HG03039 (cell line): Measurements from ENCODE around the gene TFG.
"Not testable (repeated sequence)": the region's sequence is repeated elsewhere in the genome, so short reads cannot be mapped to it uniquely, and the experiment has no call there.

ENCODE experiments used
- ATAC-seq: cut with Tn5 transposase; IDR thresholded peaks from one replicate; pipeline ENCODE4 v1.9.1; 2021; ENCODE audit warnings: mild to moderate bottlenecking, moderate library complexity; ENCODE audit not compliant: unreplicated experiment

Gene TFG

DNA sequence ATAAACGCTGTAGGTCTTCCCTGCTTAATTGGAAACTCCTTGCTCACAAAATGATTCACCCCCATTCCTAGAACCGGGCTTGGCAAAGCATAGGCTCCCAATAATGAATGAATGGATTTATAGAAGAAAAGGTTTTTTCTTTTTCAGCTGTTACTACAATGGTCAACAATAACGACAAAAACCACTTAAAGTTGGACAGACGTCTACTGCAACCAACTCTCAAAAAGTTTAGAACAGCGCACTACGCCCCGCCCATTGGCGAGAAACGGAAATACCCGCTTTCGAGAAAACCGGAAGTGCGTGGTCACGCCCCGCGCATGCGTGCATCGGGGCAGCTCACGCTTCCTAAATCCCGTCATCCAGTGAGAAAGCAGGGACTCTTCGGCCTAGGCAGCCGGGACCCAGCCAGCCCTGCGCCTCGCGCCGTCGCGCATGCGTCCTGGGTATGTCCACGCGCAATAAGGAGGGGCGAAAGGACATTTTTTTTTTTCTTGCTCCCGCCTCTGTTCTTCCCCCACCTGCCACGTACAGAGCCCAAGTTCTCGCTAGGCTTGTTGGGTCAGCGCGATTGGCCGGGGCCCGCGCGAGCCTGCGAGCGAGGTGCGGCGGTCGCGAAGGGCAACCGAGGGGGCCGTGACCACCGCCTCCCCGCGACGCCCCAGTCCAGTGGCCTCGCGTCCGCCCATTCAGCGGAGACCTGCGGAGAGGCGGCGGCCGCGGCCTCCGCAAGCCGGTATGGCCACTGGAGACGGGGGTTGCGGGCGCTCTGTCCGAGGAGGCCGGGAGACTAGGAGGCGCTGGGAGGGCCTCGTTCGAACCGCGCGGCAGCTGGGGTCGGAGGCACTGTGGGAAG is at the start of gene TFG:
Gene TFG (plus strand): TSS at position 506 of the 853 bp plus-strand sequence. CDS start 4,192 bp downstream, outside the sequence.
- ATAC-seq, result peak; percentile 93

DNA sequence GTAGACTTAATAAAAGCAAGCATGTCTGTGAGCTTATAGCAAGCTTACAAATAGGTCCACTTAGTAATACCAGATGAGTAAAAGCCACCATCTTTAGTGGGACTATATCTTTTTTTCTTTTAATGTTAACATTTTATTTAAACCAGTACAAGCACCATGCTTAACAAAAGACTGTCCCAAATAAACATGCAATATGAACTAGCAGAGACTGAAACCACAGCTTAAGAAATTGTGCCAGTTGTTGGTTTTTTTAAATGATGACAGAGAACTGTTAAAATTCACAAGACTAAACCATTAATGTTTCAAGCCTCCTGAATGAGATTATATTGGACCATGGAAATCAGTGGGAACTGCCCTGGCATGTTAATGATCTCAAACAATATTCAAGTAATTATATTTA is 48.0 kb upstream of the TFG start:
- not testable (repeated sequence) for ATAC-seq

DNA sequence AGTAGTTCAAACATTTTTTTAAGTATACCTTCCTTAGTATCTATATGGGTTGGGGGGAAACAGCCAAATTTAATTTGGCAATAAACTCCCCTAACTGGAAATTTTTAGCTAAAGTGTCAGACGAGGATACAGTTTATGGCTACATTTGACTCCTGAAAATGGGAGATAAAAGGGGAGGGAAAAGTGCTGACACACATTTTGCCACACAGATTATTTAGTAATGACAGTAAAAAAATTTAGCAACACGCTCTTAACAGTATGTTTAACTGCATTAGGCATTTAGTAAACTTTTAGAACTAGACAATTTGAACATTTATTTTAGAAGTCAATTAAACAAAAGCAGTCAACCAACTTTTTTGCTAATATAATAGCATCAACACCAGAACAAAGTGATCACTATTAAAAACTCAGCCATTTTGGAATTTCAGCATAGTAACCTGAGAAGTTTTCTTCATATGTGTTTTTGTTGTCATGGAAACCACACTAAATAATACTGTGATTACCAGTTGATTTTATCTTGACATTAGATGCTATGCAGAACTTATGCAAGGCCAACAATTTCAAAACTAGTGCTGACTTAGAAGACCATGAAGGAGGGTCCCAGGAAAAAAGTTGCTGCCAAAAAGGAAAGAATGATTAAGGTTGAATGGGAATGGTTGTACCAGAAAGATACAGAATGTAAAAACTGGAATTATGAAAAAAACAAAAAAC is 47.0 kb upstream of the TFG start:
- no peak for ATAC-seq

DNA sequence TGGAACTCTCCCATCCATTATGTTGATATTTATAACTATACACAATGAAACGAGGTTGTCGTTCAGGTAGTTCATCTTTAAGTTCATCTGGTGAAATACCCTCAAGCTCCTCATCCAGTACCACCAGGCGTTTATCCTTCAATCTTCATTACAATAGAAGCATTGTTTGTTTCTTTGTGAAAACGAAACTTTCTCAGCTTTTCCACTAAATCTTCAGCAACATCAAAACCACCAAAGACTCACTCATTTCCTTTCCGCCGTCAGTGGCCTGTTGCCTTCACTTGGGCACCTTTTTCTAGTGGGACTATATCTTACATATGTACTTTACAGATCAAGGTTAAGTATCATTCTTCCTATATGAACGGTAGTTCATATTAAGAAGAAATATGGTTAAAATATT is 44.1 kb upstream of the TFG start:
- no peak for ATAC-seq

DNA sequence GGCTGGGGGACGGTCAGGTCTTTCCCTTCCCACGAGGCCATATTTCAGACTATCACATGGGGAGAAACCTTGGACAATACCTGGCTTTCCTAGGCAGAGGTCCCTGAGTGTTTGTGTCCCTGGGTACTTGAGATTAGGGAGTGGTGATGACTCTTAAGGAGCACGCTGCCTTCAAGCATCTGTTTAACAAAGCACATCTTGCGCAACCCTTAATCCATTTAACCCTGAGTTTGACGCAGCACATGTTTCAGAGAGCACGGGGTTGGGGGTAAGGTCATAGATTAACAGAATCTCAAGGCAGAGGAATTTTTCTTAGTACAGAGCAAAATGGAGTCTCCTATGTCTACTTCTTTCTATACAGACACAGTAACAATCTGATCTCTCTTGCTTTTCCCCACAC is 42.6 kb upstream of the TFG start:
- ATAC-seq, result not testable (repeated sequence)

DNA sequence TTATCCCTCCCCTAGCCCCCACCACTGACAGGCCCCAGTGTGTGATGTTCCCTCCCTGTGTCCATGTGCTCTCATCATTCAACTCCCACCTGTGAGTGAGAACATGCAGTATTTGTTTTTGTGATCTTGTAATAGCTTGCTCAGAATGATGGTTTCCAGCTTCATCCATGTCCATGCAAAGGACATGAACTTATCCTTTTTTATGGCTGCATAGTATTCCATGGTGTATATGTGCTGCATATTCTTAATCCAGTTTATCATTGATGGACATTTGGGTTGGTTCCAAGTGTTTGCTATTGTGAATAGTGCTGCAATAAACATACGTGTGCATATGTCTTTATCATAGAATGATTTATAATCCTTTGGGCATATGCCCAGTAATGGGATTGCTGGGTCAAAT is 42.0 kb upstream of the TFG start:
- not testable (repeated sequence) for ATAC-seq

DNA sequence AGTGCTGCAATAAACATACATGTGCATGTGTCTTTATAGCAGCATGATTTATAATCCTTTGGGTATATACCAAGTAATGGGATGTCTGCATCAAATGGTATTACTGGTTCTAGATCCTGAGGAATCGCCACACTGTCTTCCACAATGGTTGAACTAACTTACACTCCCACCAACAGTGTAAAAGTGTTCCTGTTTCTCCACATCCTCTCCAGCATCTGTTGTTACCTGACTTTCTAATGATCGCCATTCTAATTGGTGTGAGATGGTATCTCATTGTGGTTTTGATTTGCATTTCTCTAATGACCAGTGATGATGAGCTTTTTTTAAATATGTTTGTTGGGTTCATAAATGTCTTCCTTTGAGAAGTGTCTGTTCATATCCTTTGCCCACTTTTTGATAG is 38.3 kb upstream of the TFG start:
- not testable (repeated sequence) for ATAC-seq

DNA sequence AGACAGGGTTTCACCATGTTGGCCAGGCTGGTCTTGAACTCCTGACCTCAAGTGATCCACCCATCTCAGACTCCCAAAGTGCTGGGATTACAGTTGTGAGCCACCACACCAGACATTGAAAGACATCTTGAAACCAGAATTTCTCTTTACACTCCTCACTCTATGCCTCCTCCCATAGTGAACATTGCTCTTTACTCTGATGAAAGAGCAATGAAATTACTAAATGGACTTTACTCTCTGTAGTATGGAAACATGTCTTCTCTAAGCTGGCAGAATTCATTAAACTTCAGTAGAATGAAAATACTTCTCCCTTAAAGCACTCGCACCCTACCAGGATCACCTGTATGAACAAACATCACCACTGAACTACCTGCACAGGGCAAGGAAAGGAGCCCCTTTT is 27.8 kb upstream of the TFG start:
- ATAC-seq, result no peak

DNA sequence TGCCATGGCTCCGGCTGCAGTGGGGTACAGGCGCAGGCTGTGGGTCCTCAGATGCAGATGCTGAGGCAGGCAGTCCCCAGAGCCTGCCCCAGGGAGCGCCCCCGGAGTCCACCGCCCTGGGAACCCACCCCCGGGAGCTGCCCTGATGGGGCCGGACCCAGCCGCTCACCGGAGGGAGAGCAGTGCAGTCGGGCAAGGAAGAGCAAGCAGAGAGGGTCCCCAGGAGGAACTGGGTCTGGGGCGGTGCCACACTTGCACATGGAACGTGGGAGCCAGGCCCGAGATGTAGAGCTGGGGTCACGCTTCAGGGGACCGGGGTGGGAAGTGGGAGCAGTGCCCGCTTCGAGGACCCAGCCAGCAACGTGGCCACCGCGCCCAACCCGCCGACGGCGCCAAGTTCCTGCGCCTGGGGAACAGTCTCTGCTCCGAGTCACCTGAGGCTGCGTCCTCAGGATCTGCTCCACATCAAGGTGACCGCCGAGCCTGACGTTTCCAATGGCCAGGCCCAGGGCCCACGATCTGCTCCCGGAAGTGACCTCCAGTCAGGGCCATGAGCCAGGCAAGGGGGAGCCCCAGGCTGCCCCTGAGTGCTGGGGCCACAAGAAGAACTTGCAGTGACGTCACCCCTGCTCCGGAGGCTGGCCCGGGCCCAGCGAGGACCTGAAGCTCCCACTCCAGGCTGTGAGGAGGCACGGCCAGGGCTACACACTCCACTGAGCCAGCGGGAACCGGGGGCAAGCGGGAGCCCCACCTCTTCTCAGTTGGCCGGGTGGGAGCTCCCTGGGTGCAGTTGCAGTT is 27.0 kb upstream of the TFG start:
- no peak for ATAC-seq

DNA sequence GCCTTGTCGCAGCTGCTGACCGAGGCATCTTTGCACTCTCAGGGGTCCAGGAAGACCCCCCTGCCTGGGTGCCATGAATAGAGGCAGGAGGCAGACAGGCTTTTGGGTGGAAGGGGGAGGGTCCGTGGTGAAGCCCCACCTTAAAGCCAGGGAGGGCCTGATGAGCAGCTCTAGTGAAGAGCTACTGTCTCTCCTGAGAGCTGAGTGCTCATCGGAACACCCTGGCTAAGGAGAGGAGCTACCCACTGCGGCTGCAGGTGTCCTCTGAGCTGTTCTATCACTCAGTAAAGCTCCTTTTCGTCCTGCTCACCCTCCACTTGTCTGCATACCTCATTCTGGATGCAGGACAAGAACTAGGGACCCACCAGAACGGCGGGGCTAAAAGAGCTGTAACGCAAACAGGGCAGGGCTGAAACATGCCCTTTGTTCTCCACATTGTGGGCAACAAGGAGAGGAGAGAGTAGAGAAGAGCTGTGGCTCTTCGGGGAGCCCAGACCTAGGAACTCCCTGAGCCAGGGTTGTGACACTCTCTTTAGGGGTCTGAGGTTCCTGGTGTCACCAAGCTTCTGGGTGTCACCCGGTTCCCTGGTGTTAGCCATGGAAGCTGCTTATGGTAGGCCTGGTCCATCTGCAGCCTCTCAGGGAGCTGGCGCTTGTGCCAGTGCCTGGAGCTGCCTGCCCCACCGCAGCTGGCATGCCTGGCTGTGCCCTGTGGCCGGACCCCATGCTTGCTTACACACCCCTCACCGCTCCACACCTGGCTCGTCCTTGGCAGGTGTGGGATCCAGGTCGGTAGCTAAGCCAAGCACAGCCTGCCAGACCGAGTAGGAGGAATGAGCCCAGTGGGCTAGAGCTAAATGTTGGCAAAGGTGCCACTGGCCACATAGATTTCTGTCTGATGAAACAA is 26.2 kb upstream of the TFG start:
- no peak for ATAC-seq

DNA sequence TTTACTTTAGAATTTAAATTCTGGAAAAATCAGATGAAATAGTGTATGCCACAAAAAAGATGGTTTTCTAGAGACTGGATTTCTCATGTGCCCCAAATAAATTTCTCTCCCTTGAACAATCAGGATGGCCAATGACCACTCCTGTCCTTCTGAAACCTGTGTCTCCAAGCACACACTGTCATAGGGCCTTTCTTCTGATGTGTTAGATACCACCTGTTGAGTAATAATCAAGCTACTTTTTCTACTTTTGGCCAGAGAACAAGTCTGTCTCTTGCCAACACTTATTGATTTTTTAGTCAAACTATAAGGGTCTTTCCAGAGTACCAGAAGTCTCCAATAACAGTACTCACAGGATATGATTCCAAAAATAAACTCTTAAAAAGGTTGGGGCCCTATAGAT is 16.1 kb upstream of the TFG start:
- no peak for ATAC-seq

DNA sequence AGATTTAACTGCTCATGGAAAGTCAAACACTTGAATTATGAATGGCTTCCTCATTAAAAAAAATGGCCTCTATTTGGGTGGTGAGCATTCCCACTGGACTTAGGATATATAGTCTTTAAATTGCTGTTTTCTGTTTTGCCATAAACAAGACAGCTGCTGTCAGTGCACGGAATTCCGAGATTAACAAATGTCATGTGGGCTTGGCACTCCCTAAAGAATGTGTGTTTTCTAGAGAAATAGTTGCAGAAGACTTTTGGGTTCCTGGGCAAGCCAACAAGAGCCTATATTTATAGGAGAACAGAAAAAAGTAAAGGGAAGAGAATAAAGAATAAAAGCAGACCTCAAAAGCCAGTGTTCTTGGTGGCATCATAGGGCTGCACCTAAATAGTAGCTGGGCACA is 13.6 kb upstream of the TFG start:
- no peak for ATAC-seq

DNA sequence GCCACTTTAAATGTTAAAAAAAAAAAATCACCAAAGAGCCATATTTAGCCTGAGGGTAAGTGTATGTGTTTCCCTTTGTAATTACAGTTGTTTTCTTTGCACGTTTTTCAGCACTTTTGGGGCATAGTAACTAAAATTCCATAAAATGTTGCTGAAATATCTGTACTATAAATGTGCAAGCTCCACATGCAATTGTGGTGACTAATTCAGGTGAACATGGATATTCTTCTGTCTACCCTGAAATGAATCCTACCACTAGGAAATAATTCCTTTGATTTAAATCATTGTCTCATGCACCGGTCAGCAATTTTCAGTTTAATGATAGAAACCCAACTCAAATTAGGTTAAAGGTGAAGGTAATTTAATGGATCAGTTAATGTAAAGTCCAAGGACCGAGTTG is 13.1 kb upstream of the TFG start:
- ATAC-seq, result no peak

DNA sequence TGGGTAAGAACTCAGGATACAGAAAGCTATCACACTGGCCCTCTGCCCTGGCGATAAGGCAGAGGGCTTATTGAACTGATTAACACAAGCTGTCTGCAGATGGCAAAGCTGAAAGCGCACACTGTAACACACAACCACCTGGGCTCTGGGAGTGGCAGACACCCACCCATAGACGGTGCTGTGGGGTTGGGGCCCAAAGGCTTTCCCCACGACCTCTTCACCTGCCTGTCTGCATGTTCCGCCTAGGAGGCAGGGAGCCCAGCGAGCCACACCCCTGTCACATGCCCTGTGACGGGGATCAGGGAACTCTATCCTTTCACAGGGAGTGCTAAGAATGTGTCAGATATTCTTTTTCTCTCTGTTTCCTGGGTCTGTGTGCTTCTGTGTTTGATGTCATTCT is 12.1 kb upstream of the TFG start:
- no peak for ATAC-seq

DNA sequence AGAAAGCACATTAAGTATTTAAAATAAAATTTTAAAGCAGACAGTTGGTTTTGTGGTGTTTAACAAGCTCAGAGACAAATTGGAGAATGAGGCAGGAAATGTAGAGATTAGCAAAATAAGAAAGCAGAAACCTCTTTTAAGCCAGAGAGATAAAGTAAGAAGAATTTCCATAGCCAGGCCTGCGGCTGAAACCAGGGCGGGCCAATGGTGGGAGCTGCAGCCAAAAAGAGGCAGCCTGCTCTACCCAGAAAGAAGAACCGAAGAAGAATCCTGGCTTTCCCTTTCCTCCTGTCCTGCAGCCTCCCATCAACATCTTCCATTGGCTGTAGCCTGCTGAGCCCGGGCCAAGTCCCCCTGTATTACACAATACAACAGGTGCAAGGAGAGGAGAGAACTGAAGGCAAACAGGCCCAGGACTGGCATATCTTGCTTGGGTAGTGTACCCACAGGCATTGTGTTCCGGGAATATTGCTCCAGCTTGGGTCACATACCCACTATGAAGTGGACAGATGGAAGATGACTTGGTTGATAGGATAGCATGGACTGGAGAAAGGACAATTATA is 11.5 kb upstream of the TFG start:
- ATAC-seq, result no peak

DNA sequence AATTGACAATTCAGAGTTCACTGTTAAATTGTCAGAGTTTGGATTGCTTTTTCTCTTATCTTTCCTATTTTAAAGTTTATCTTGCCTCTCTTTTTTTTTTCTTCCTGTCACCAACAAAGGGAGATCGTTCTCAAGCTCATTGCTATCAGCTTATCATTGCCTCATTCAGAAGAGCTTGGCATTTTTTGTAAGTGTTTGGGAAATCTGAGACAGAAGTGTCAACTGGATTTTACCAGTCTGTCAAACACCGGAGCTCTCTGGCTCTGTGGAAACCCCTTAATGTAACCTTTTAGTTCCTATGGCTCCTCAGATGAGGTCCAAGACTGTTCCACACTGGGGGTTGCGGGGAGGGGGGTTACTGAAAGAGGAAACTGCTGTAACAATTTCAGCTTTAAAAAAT is 10.6 kb upstream of the TFG start:
- no peak for ATAC-seq

DNA sequence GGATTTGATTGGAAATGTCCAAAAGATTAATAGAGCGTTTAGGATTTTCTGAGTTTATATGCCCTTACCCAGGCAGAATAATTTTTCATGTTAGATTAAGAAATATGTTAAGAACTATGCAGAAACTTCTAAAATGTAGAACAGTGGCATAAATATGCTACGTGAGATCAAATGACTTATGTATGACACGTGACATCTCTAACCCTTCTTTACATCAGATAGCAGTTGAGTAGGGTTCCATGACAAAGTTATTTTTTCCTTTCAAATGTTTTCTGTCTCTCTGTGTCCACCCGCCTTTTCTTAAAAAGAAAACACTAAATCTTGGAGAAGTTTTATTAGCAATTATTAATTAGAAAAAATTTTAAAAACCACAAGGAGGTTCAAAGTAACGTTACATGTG is 8.6 kb upstream of the TFG start:
- ATAC-seq, result no peak

DNA sequence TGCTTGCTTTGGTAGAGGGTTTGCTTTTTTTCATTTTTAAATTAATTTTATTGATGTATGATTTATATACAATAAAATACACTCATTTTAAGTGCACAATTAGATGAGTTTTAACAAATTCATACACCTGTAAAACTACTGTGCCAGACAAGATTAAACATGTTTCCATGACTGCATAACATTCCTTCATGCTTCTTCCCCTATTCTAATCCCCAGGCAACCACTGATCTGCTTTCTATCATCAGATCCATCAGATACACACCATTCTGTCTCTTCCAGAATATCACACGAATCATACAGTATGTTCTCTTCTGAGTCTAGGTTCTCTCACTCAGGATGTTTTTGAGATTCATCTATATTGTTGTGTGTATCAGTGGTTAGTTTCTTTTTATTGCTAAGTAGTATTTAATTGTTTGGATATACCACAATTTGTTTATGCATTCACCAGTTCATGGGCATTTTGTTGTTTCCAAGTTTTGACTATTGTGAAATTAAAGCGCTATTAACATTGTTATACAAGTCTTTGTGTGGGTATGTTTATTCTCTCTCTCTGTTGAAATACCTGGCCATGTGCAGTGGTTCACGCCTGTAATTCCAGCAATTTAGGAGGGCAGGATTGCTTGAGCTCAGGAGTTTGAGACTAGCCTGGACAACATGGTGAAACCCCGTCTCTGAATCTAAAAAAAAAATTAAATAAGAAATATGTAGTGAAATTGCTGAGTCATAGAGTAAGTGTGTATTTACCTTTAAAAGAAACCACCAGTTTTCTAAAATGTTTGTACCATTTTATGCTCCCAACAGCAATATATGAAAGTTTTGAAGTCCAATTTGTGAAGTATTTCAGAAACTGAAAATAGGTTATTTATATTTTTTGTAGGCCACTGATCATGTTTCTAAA is 7.0 kb upstream of the TFG start:
- no peak for ATAC-seq

DNA sequence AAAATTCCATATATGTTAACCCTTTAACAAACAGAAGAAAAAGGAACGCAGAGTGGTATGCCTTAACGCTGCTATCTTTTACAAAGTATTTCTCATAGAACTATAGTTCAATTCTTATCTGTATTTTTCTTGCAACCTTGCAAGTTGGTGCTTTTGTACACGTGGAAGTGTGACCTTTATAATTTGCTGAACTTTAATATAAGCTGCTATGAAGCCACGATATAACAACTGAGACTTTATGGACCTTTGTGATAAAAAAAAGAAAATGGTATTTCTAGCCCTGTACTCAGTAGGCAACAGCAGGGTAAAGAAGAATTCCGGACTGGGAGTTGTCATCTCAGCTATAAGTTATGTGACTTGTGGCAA is 6.3 kb upstream of the TFG start:
- no peak for ATAC-seq
